Head of caudate nucleus (tissue), 42 donors: ENCODE measurements around the gene KRTAP5-8.
"Not testable (repeated sequence)": the region's sequence is repeated elsewhere in the genome, so short reads cannot be mapped to it uniquely, and the experiment has no call there.

ENCODE experiments used
- DNase-seq, 42 donors: peaks; one replicate each; pipeline versions ENCODE4 v3.0.0 to v3.0.0-alpha.2; 2020 to 2021; ENCODE audit warnings: mixed read lengths in 7 of 42
- intact Hi-C: fragments of 100-400 bp; cut with DNase I; formaldehyde crosslinking; loops from one replicate; pipeline ENCODE4 v1.15.0; 2022

The KRTAP5-8 gene

GRCh38 chr11:71539971-71540370, 2.1 kb downstream of the KRTAP5-8 start:
- intact Hi-C loops, DNase-seq: not testable (repeated sequence)

DNA sequence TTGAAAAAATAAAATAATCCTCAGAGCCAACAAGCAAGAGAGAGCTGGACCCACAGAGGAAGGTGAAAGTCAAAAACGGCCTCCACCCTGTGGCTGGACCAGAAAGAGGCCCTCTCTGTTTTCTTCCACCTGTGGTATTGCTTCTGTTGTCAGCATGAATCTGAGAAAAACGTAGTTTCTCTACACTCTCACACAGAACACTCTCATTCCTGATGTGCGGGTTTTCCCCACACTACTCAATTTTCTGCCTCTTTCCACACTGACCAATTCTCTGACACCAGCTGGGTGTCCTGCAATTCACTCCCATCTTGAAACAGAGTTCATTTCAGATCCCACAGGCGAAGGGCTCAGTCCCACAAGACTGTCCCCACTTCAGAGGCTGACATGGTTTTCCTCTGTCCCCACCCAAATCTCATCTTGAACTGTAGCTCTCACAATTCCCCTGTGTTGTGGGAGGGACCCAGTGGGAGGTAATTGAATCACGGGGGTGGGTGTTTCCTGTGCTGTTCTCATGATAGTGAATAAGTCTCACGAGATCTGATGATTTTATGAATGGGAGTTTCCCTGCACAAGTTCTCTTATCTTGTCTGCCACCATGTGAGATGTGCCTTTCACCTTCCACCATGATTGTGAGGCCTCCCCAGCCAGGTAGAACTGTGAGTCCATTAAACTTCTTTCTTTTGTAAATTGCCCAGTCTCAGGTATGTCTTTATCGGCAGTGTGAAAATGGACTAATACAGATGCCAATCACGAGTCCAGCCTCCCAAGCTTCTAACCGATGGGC, 2.9 kb downstream of the KRTAP5-8 start:
- DNase-seq, intact Hi-C loops: not testable (repeated sequence)

- intact Hi-C loops: no loop called here
Observed at GRCh38 chr11:71542382-71542781, 4.6 kb downstream of the KRTAP5-8 start.

DNA sequence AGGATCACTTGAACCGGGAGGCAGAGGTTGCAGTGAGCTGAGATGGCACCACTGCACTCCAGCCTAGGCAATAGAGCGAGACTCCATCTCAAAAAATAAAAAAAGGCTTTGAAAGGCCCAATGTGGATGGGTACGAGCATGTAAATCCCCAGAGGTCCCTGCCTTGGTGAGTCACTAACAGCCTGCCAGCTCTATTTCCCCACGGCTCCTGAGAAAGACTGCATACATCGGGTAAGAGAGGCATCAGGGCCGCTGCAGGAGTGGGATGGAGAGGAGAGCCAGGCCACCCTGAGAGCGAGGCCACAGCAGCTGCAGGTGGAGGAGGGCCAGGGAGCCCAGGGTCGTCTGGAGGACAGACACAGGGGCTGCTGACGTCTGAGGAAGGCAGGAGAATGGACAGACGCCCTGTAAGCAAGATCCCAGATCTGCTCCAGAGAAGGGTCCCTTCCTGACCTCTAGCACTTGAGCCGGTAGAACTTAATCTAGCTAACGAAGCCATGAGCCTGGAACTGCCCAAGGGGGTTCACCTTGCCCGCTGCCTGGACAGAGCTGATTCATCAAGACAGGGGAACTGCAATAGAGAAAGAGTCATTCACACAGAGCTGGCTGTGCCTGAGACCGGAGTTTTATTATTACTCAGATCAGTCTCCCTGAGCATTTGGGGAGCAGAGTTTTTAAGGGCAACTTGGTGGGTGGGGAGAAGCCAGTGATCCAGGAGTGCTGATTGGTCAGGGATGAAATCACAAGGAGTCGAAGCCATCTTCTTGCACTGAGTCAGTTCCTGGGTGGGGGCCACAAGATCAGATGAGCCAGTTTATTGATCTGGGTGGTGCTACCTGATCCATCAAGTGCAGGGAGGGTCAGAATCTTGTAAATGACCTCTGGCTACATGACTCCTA, 5.3 kb downstream of the KRTAP5-8 start:
- DNase-seq: no peak
- intact Hi-C loops: no loop called here

More at GRCh38 chr11:71542382-71542781, 4.6 kb downstream of the KRTAP5-8 start:
- no peak for DNase-seq

DNA sequence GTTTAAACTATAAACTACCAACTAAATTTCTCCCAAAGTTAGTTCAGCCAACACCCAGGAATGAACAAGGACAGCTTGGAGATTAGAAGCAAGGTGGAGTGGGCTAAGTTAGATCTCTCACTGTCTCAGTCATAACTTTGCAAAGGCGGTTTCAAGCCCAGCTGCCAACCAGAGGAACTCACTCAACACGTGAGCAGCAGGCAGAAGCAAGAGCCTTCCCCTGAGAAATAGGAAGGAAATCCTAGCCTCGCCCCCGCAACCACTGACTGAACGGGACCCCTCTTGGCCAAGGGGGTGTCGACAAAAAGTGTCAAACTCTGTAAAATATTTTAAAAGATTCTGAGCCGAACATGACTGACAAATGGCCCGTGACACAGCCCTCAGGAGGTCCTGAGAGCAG, 6.0 kb downstream of the KRTAP5-8 start:
- intact Hi-C loops: no loop called here
- DNase-seq: no peak

GRCh38 chr11:71544525-71545214, 6.8 kb downstream of the KRTAP5-8 start:
- no peak for DNase-seq
- intact Hi-C loops: no loop called here

GRCh38 chr11:71545405-71545966, 7.7 kb downstream of the KRTAP5-8 start:
- intact Hi-C loops: no loop called here
- DNase-seq: no peak

DNA sequence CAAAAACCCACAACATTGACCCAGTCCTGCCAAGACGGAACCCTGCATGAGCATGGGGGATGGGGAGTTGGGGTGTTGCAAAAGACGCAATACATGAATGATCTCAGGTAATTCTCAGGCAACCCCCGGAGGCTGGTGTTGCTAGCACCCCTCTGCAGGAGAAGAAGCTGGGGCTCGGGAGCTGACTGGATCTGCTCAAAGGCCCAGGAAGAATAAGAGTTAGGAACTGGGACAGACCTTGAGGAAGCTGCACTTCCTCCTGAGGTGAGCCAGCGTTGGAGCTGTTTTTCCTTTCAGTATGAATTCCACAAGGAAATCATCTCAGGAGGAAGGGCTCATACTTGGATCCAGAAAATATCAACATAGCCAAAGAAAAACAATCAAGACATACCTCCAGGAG, 10.3 kb downstream of the KRTAP5-8 start, which contains the start of gene KRTAP5-9:
TSS of gene KRTAP5-9 (plus strand) at position 301 of the 400 bp plus-strand sequence. CDS start 238 bp downstream, outside the sequence.
- DNase-seq: peak in 1 of 42 donors; percentile 7
- intact Hi-C loops: no loop called here

DNA sequence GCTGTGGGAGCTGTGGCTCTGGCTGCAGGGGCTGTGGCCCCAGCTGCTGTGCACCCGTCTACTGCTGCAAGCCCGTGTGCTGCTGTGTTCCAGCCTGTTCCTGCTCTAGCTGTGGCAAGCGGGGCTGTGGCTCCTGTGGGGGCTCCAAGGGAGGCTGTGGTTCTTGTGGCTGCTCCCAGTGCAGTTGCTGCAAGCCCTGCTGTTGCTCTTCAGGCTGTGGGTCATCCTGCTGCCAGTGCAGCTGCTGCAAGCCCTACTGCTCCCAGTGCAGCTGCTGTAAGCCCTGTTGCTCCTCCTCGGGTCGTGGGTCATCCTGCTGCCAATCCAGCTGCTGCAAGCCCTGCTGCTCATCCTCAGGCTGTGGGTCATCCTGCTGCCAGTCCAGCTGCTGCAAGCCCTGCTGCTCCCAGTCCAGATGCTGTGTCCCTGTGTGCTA, 10.9 kb downstream of the KRTAP5-8 start:
- peak in 1 of 42 donors; percentile 2 for DNase-seq
- intact Hi-C loops: no loop called here

DNA sequence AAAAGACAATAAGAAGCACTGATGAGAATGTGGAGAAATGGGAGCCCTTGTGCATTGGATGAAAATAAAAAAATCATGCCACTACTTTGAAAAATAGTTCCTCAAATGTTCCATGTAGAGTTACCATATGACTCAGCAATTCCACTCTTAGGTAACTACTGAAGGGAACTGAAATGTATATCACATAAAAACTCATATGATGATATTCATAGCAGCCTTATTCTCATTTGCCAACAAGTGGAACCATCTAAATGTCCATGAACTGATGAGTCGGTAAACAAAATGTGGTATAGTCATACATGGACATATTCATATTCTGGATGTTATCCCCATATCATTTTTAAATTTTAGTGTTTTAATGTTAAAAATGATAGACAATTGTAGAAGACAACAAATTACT, 13.9 kb downstream of the KRTAP5-8 start:
- DNase-seq: no peak
- intact Hi-C loops: no loop called here

DNA sequence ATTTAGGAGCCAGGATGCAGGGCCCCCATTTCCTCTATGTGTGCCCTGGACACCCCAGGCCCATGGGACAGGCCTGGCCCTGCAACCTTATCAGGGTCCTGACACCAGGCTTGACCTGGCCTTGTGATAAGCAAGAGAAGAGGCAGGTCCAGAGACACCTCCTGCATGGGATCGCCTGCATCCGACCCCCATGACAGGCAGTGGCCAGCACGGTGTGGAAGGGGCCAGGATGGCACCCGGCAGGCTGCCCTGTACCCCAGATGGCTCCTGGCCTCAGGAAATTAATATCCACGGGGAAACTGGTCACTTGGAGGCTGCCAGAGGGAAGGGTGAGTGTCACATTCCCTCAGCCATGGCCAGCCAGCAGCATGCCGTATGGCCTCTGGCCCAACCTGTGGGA, 17.2 kb downstream of the KRTAP5-8 start:
- no peak for DNase-seq

GRCh38 chr11:71555508-71555907, 17.7 kb downstream of the KRTAP5-8 start:
- intact Hi-C loops: no loop called here
- no peak for DNase-seq

More for the DNA sequence above, 17.2 kb downstream of the KRTAP5-8 start:
- intact Hi-C loops: no loop called here

DNA sequence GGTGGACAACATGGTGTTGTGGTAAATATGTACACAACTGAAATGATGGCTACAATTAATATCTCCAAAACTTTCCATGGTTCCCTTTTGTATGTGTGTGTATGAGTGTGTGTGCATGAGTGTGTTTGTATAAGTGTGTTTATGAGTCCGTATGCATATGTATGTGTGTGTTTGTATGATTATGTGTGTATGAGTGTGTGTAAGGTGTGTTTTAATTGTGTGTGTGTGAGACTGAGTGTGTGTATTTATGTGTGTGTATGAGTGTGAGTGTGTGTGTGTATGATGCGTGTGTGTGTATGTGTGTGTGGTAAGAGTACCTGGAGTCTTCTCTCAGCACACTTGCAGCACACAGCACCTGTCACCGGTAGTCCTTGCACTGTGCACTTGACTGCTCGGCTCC, 18.2 kb downstream of the KRTAP5-8 start:
- no peak for DNase-seq
- intact Hi-C loops: no loop called here

DNA sequence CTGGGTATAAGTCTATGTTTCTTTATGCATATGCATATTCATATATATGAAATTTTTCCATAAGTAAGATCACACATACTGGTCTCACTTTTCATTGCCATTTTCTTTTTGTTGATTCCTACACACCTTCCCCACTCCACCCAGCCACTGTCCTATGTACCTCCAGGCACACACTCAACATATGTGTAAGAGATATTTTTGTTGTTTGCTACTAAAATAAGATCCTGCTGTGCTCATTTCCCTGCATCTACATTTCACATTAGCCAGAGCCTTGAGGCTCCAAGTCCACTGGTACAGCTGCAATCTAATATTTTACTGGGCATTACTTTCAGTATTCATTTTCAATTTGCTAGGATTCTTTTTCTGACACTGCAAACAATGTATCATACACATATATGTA, 19.4 kb downstream of the KRTAP5-8 start:
- intact Hi-C loops: no loop called here
- DNase-seq: no peak

GRCh38 chr11:71558996-71559395, 21.2 kb downstream of the KRTAP5-8 start:
- intact Hi-C loops: no loop called here
- peak in 12 of 42 donors; percentile 12 to 64 (median 30) for DNase-seq

DNA sequence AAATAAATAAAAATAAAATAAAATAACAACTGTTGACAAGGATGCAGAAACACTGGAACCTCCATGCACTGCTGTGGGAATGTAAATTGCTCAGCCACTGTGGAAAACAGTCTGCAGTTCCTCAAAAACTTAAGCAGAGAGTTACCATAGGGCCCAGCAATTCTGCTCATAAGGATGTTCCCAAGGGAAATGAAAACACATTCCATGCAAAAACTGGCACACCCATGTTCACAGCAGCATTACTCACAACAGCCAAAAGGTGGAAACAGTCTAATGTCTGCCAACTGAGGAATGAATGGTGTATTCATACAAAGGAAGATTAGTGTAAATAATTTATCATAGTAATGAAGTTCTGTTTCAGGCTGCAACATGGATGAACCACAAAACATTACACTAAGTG, 24.3 kb downstream of the KRTAP5-8 start:
- DNase-seq: no peak
- intact Hi-C loops: no loop called here

DNA sequence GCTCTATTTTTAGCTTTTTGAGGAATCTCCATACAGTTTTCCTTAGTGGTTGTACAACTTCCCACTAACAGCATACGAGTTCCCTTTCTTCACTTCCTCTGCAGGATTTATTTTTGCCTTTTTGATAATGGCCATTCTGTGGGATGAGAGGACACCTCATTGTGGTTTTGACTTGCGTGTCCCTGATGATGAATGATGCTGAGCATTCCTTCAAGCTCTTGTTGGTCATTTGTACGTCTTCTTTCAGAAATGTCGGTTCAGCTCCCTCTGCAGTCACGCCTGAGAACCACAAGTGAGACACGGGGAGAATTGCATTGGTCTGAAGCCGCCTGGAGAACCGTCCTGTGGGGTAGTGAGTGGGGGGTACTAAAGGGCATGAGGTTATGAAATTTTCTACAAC, 25.6 kb downstream of the KRTAP5-8 start:
- intact Hi-C loops: no loop called here
- peak in 16 of 42 donors; percentile 10 to 62 (median 20) for DNase-seq

GRCh38 chr11:71564430-71564829, 26.6 kb downstream of the KRTAP5-8 start:
- intact Hi-C loops: no loop called here
- no peak for DNase-seq

DNA sequence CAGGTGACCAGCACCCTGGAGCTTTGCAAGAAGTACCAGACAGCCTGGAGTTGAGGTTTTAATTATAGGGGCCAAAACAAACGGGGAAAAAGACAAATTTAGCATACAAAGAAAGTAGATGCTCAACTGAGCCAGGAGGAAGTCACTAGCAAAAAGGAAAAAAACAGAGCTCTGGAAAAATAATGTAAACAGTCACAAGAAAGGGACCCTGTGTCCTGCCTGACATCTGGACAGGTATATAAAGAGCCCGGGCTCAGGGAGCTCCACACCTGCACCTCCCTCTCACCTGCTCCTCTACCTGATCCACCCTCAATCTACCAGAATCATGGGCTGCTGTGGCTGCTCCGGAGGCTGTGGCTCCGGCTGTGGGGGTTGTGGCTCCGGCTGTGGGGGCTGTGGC, 27.4 kb downstream of the KRTAP5-8 start, which contains the start of gene KRTAP5-10:
TSS of gene KRTAP5-10 (plus strand) at position 301 of the 400 bp plus-strand sequence. CDS start at position 326, 25 bp downstream.
- DNase-seq: no peak
- intact Hi-C loops: no loop called here
